ENCODE measurements around the gene PINLYP. TPM values are rescaled to one million over a fixed set of nuclear protein-coding genes. Genes with fewer than 3 reads are reported as not detected.

Gene PINLYP
- total and polyA plus RNA-seq, 2 donors (not counting 3 experiments of a cell fraction or from before 2014, with no cell fraction given) = 5.5 TPM

GRCh38 chr19:43578787-43579186 is 3.2 kb downstream of the PINLYP start:
- Histone ChIP-seq H3K4me2 (ENCODE audit: insufficient read depth, low read length) (no peak overlapping the region), H3K79me2 (ENCODE audit: control insufficient read depth, insufficient read depth, low read length) (no peaks in the 10 kb centered on the region), H3K27ac (ENCODE audit: insufficient read depth, low read depth, low read length) (no peak overlapping the region), H3K9ac (replicated peaks; ENCODE audit: extremely low read depth, insufficient read depth, low read length) (no peak overlapping the region), H2AFZ (ENCODE audit: low read depth, low read length) (no peak overlapping the region), H3K27me3 (ENCODE audit: control insufficient read depth in 2 of 2, insufficient read depth in 2 of 2, low read length in 2 of 2) (no peaks in the 10 kb centered on the region), H3K36me3 (ENCODE audit: control insufficient read depth in 2 of 2, extremely low read depth in 1 of 2, insufficient read depth in 2 of 2, low read length in 2 of 2) (no peaks in the 10 kb centered on the region), H3K4me3 (replicated peaks in 1 of 3; ENCODE audit: insufficient read depth in 1 of 3, low read depth in 1 of 3, low read length in 3 of 3) (no peak overlapping the region), H3K4me1 (ENCODE audit: control insufficient read depth, extremely low read depth, insufficient read depth, low read length) (peaks cover 7% of the 10 kb centered on the region), H4K20me1 (replicated peaks; ENCODE audit: control insufficient read depth, extremely low read depth, insufficient read depth, low read length) (no peaks in the 10 kb centered on the region), H3K9me3 (replicated peaks; ENCODE audit: control insufficient read depth, insufficient read depth, low read length) (no peaks in the 10 kb centered on the region), H3K9me1 (replicated peaks; ENCODE audit: control insufficient read depth, extremely low read depth, insufficient read depth, low read length) (no peaks in the 10 kb centered on the region)
- FAIRE-seq (no peak), DNase-seq (ENCODE audit: low read depth, low spot score) (no peak)
- POLR2A ChIA-PET = no interaction called here
- no TSS peak for BruUV-seq (replicated peaks)
- dilution Hi-C loops (cut with MboI; ENCODE audit: extremely low pct_ligation_motif_present, low sequenced_read_pairs) (no loop called here), intact Hi-C loops (cut with micrococcal nuclease) (no loop called here)
- CTCF ChIA-PET = interaction anchor here (1.2 to 2.7 kb wide), 2 partner anchors 16 to 24 kb away, joined by 6 to 9 read pairs; no protein-coding TSS in a partner anchor
- TF ChIP-seq CTCF (IDR thresholded peaks at IDR 0.05; ENCODE audit: extremely low read depth in 1 of 2, insufficient read depth in 1 of 2, low read depth in 1 of 2, low read length in 2 of 2) = no peak
- TF ChIP-seq MYC (IDR thresholded peaks at IDR 0.05; ENCODE audit: low read depth, low read length) = no peak

- ChIA-PET POLR2A (no interaction called here), CTCF (interaction anchor here (2.0 kb wide), 1 partner anchor 13 kb away, joined by 11 read pairs; the partner anchor contains the start of gene IRGQ)
- no TSS peak for BruUV-seq (replicated peaks)
- intact Hi-C loops (cut with micrococcal nuclease) (no loop called here), dilution Hi-C loops (cut with MboI; ENCODE audit: extremely low pct_ligation_motif_present, low sequenced_read_pairs) (no loop called here)
- DNase-seq (ENCODE audit: low read depth, low spot score) (no peak), FAIRE-seq (no peak)
- Histone ChIP-seq H3K79me2 (ENCODE audit: control insufficient read depth, insufficient read depth, low read length) (no peaks in the 10 kb centered on the region), H4K20me1 (replicated peaks; ENCODE audit: control insufficient read depth, extremely low read depth, insufficient read depth, low read length) (no peaks in the 10 kb centered on the region), H3K9me1 (replicated peaks; ENCODE audit: control insufficient read depth, extremely low read depth, insufficient read depth, low read length) (no peaks in the 10 kb centered on the region), H3K27me3 (ENCODE audit: control insufficient read depth in 2 of 2, insufficient read depth in 2 of 2, low read length in 2 of 2) (no peaks in the 10 kb centered on the region), H3K27ac (ENCODE audit: insufficient read depth, low read depth, low read length) (no peak overlapping the region), H3K36me3 (ENCODE audit: control insufficient read depth in 2 of 2, extremely low read depth in 1 of 2, insufficient read depth in 2 of 2, low read length in 2 of 2) (no peaks in the 10 kb centered on the region), H2AFZ (ENCODE audit: low read depth, low read length) (no peak overlapping the region), H3K9me3 (replicated peaks; ENCODE audit: control insufficient read depth, insufficient read depth, low read length) (no peaks in the 10 kb centered on the region), H3K4me2 (ENCODE audit: insufficient read depth, low read length) (no peak overlapping the region), H3K9ac (replicated peaks; ENCODE audit: extremely low read depth, insufficient read depth, low read length) (no peak overlapping the region), H3K4me3 (replicated peaks in 1 of 3; ENCODE audit: insufficient read depth in 1 of 3, low read depth in 1 of 3, low read length in 3 of 3) (no peak overlapping the region), H3K4me1 (ENCODE audit: control insufficient read depth, extremely low read depth, insufficient read depth, low read length) (no peaks in the 10 kb centered on the region)
- no peak for TF ChIP-seq FOS (IDR thresholded peaks at IDR 0.05; ENCODE audit: borderline replicate concordance, insufficient read depth, low read length)
- no peak for TF ChIP-seq MAX (IDR thresholded peaks at IDR 0.05; ENCODE audit: insufficient read depth, insufficient read length)
- no peak for TF ChIP-seq JUN (IDR thresholded peaks at IDR 0.05; ENCODE audit: borderline replicate concordance, insufficient read depth, insufficient read length, low read depth)
- no peak for TF ChIP-seq POLR2AphosphoS5 (IDR thresholded peaks at IDR 0.05; ENCODE audit: insufficient read depth, low read depth, low read length)
- TF ChIP-seq POLR2A (IDR thresholded peaks at IDR 0.05; ENCODE audit: low read depth, low read length) = no peak
- TF ChIP-seq CTCF (IDR thresholded peaks at IDR 0.05; ENCODE audit: extremely low read depth in 1 of 2, insufficient read depth in 1 of 2, low read depth in 1 of 2, low read length in 2 of 2) = no peak
- TF ChIP-seq EZH2 (IDR thresholded peaks at IDR 0.05; ENCODE audit: borderline replicate concordance, low read depth, low read length, severe bottlenecking) = no peak
- no peak for TF ChIP-seq MYC (IDR thresholded peaks at IDR 0.05; ENCODE audit: low read depth, low read length)
- TF ChIP-seq GATA2 (IDR thresholded peaks at IDR 0.05; ENCODE audit: insufficient read depth, insufficient read length, low read depth, low read length) = no peak
These were observed 5.9 kb downstream of the PINLYP start for GRCh38 chr19:43581467-43581866.

Measured in endothelial cell of umbilical vein (primary cell).